ENCODE measurements around the gene FADS3.

FADS3 gene

GRCh38 chr11:61891331-61892084 is at the start of gene FADS3:
FADS3 (minus strand) TSS chr11:61891545; CDS start chr11:61891381, 164 bp downstream.
- FAIRE-seq, result no peak

- FAIRE-seq, result no peak
These were observed 49.1 kb upstream of the FADS3 start for GRCh38 chr11:61940466-61940865.

GRCh38 chr11:61935861-61936260 is 44.5 kb upstream of the FADS3 start:
- FAIRE-seq, result no peak

GRCh38 chr11:61930933-61931332 is 39.6 kb upstream of the FADS3 start:
- FAIRE-seq, result no peak

GRCh38 chr11:61928606-61929005 is 37.3 kb upstream of the FADS3 start:
- FAIRE-seq, result no peak

GRCh38 chr11:61927501-61927900 is 36.2 kb upstream of the FADS3 start:
- FAIRE-seq, result no peak

- FAIRE-seq, result no peak
These were observed 34.9 kb upstream of the FADS3 start for GRCh38 chr11:61926235-61926634.

- FAIRE-seq, result no peak
These were observed 34.4 kb upstream of the FADS3 start for GRCh38 chr11:61925736-61926135.

- FAIRE-seq, result no peak
These were observed 32.7 kb upstream of the FADS3 start for GRCh38 chr11:61924064-61924455.

- peak; percentile 85 for FAIRE-seq
These were observed 32.1 kb upstream of the FADS3 start for GRCh38 chr11:61923166-61924063.

- FAIRE-seq, result no peak
These were observed 31.2 kb upstream of the FADS3 start for GRCh38 chr11:61922539-61922938.

- FAIRE-seq, result no peak
These were observed 30.1 kb upstream of the FADS3 start for GRCh38 chr11:61921446-61921845.

- no peak for FAIRE-seq
These were observed 28.6 kb upstream of the FADS3 start for GRCh38 chr11:61919705-61920631.

GRCh38 chr11:61918938-61919704 is 27.8 kb upstream of the FADS3 start:
- FAIRE-seq, result no peak

- no peak for FAIRE-seq
These were observed 27.0 kb upstream of the FADS3 start for GRCh38 chr11:61918251-61918937.

- FAIRE-seq, result no peak
These were observed 26.2 kb upstream of the FADS3 start, which contains the start of gene RAB3IL1 for GRCh38 chr11:61917334-61918109. RAB3IL1 (minus strand) TSS chr11:61917566; CDS start chr11:61917367, 199 bp downstream.

GRCh38 chr11:61916737-61917333 is 25.5 kb upstream of the FADS3 start:
- FAIRE-seq, result no peak

GRCh38 chr11:61914471-61915171 is 23.3 kb upstream of the FADS3 start:
- FAIRE-seq, result no peak

GRCh38 chr11:61913699-61914395 is 22.5 kb upstream of the FADS3 start:
- no peak for FAIRE-seq

All from endometrium (tissue), 2 donors.